Measurements from ENCODE around the gene NMRAL1. TPM values are rescaled to one million over a fixed set of nuclear protein-coding genes. Genes with fewer than 3 reads are reported as not detected.

NMRAL1 gene
- total and polyA plus RNA-seq, 10 of the 15 experiments (the other 5 are each of a cell fraction or from before 2014, with no cell fraction given): 4.8 to 102 (median 62.5) TPM

- peak; percentile 48; the same call in 1 of the 2 replicates for TF ChIP-seq HDGF (IDR thresholded peaks at IDR 0.05)
- peak; percentile 46 for TF ChIP-seq PKNOX1 (IDR thresholded peaks at IDR 0.05)
- 0 out of 2 replicates have a peak, but pooled peaks have one; percentile 7 for TF ChIP-seq RAD21 (IDR thresholded peaks at IDR 0.05; ENCODE audit: insufficient read depth, low read depth, low read length)
- TF ChIP-seq SIX5 (IDR thresholded peaks at IDR 0.05; ENCODE audit: low read depth, low read length, severe bottlenecking): no peak
- no peak for TF ChIP-seq FOS (IDR thresholded peaks at IDR 0.05; ENCODE audit: borderline replicate concordance, extremely low read depth, insufficient read length)
- no peak for TF ChIP-seq POU2F2 (IDR thresholded peaks at IDR 0.05; ENCODE audit: borderline replicate concordance, low read depth, low read length)
- TF ChIP-seq MYC (IDR thresholded peaks at IDR 0.05; ENCODE audit: insufficient read depth, insufficient read length, insufficient replicate concordance, low read length, severe bottlenecking): no peak
- no peak for TF ChIP-seq BACH1 (IDR thresholded peaks at IDR 0.05; ENCODE audit: borderline replicate concordance)
- peak; percentile 29; the same call in 1 of the 2 replicates for TF ChIP-seq GATAD2B (conservative IDR thresholded peaks at IDR 0.05; ENCODE audit: low read depth)
- 0 out of 2 replicates have a peak, but pooled peaks have one; percentile 54 for TF ChIP-seq DPF2 (IDR thresholded peaks at IDR 0.05)
- 0 out of 2 replicates have a peak, but pooled peaks have one; percentile 43 for TF ChIP-seq POLR2A (IDR thresholded peaks at IDR 0.05; ENCODE audit: low read depth, low read length)
- TF ChIP-seq RELB (IDR thresholded peaks at IDR 0.05; ENCODE audit: low read depth): 0 out of 2 replicates have a peak, but pooled peaks have one; percentile 22
- TF ChIP-seq ZNF207 (IDR thresholded peaks at IDR 0.05; ENCODE audit: borderline replicate concordance): no peak
These were observed 31.1 kb upstream of the NMRAL1 start (continued) for GRCh38 chr16:4505356-4506147.

All from GM12878 (cell line).